WTC11 (cell line): ENCODE results near the gene C1QTNF12. TPM values are rescaled to one million over a fixed set of nuclear protein-coding genes. Genes with fewer than 3 reads are reported as not detected.

Experiments used
- ATAC-seq: fragments of 200-7000 bp; cut with Tn5 transposase; 2 replicates; pipeline ENCODE4 v1.10.0; 2021; ENCODE audit warnings: mild to moderate bottlenecking, moderate library complexity
- CTCF ChIA-PET: fragments of 300-600 bp; sonication (Branson Sonifier 250); formaldehyde crosslinking; loops from one replicate; lab custom pipeline; 2021; ENCODE audit warnings: antibody characterized with exemption; lab: Charles Lee
- POLR2A ChIA-PET: fragments of 350-600 bp; sonication (Branson Sonifier 250); formaldehyde crosslinking; loops from one replicate; lab custom pipeline; 2021; ENCODE audit warnings: antibody characterized with exemption; lab: Charles Lee
- DNase-seq: peaks from one replicate; pipeline ENCODE4 v3.0.0; 2021; ENCODE audit warnings: low spot score
- H3K27ac Mint-ChIP-seq: 2 replicates; pipeline ENCODE4 v1.8.0; 2021; ENCODE audit warnings: mixed read lengths
- H3K27me3 Mint-ChIP-seq: 2 replicates; pipeline ENCODE4 v1.8.0; 2021; ENCODE audit warnings: low read depth, mild to moderate bottlenecking, moderate library complexity, mixed read lengths
- H3K36me3 Mint-ChIP-seq: 2 replicates; pipeline ENCODE4 v1.8.0; 2021; ENCODE audit warnings: mixed read lengths
- H3K4me1 Mint-ChIP-seq: 2 replicates; pipeline ENCODE4 v1.8.0; 2022; ENCODE audit warnings: mixed read lengths
- H3K4me3 Mint-ChIP-seq: 2 replicates; pipeline ENCODE4 v1.8.0; 2021; ENCODE audit warnings: mild to moderate bottlenecking, moderate library complexity, mixed read lengths
- H3K9me3 Mint-ChIP-seq: 2 replicates; pipeline ENCODE4 v1.8.0; 2021; ENCODE audit warnings: mixed read lengths
- ATF1 ChIP-seq: sonication (generic); formaldehyde crosslinking; IDR thresholded peaks from 2 replicates; pipeline ENCODE4 v1.8.1; 2023; ENCODE audit warnings: mild to moderate bottlenecking, moderate library complexity, missing genetic modification reagents
- CREB1 ChIP-seq: sonication (generic); formaldehyde crosslinking; IDR thresholded peaks from 2 replicates; pipeline ENCODE4 v1.8.0; 2023; ENCODE audit warnings: mild to moderate bottlenecking, missing genetic modification reagents
- E2F1 ChIP-seq: sonication (generic); formaldehyde crosslinking; IDR thresholded peaks from 2 replicates; pipeline ENCODE4 v1.8.0; 2022; ENCODE audit warnings: mild to moderate bottlenecking, missing genetic modification reagents
- ETV6 ChIP-seq: sonication (generic); formaldehyde crosslinking; IDR thresholded peaks from 2 replicates; pipeline ENCODE4 v1.8.1; 2022; ENCODE audit warnings: mild to moderate bottlenecking, missing genetic modification reagents
- FOXP1 ChIP-seq: sonication (generic); formaldehyde crosslinking; IDR thresholded peaks from 2 replicates; pipeline ENCODE4 v1.8.0; 2022; ENCODE audit warnings: missing genetic modification reagents, mild to moderate bottlenecking, moderate library complexity, borderline replicate concordance
- GRHL2 ChIP-seq: fragments of 250-450 bp; sonication (Bioruptor Pico); IDR thresholded peaks from 2 replicates; pipeline ENCODE4 v1.8.0; 2022; ENCODE audit warnings: mild to moderate bottlenecking, moderate library complexity; ENCODE audit not compliant: insufficient replicate concordance, severe bottlenecking
- HMGA2 ChIP-seq: fragments of 250-450 bp; sonication (Bioruptor Pico); IDR thresholded peaks from 2 replicates; pipeline ENCODE4 v1.4.0; 2021; ENCODE audit warnings: mild to moderate bottlenecking, moderate library complexity
- MLX ChIP-seq: sonication (generic); formaldehyde crosslinking; IDR thresholded peaks from 2 replicates; pipeline ENCODE4 v1.8.1; 2023; ENCODE audit warnings: mild to moderate bottlenecking, missing genetic modification reagents, moderate library complexity
- NFYB ChIP-seq: sonication (generic); formaldehyde crosslinking; conservative IDR thresholded peaks from 2 replicates; pipeline ENCODE4 v1.8.0; 2022; ENCODE audit warnings: low read depth, missing genetic modification reagents
- PRDM15 ChIP-seq: sonication (generic); formaldehyde crosslinking; IDR thresholded peaks from 2 replicates; pipeline ENCODE4 v1.8.0; 2022; ENCODE audit warnings: missing genetic modification reagents
- PRRX2 ChIP-seq: fragments of 250-450 bp; sonication (Bioruptor Pico); IDR thresholded peaks from 2 replicates; pipeline ENCODE4 v1.8.0; 2021; ENCODE audit warnings: mild to moderate bottlenecking
- SP1 ChIP-seq: sonication (generic); formaldehyde crosslinking; conservative IDR thresholded peaks from 2 replicates; pipeline ENCODE4 v1.8.1; 2022; ENCODE audit warnings: missing genetic modification reagents
- ZNF121 ChIP-seq: sonication (generic); formaldehyde crosslinking; IDR thresholded peaks from 2 replicates; pipeline ENCODE4 v1.8.0; 2023; ENCODE audit warnings: missing genetic modification reagents
- ZNF232 ChIP-seq: sonication (generic); formaldehyde crosslinking; IDR thresholded peaks from 2 replicates; pipeline ENCODE4 v1.8.0; 2022; ENCODE audit warnings: mild to moderate bottlenecking, missing genetic modification reagents
- ZNF263 ChIP-seq: sonication (generic); formaldehyde crosslinking; IDR thresholded peaks from 2 replicates; pipeline ENCODE4 v1.8.1; 2022; ENCODE audit warnings: low read depth, mild to moderate bottlenecking, moderate library complexity, missing genetic modification reagents
- ZNF423 ChIP-seq: fragments of 250-450 bp; sonication (Bioruptor Pico); IDR thresholded peaks from 2 replicates; pipeline ENCODE4 v2.1.2; 2022; ENCODE audit warnings: mild to moderate bottlenecking, moderate library complexity
- total RNA-seq: library from RNA; stranded (reverse); gene quantifications from 3 replicates; pipeline ENCODE4 v1.2.3, GENCODE V29; 2021
- TF ChIP-seq, protein P1 (sequence below): fragments of 250-450 bp; sonication (Bioruptor Pico); IDR thresholded peaks from 2 replicates; pipeline ENCODE4 v1.9.0; 2021; ENCODE audit warnings: mild to moderate bottlenecking, borderline replicate concordance
- TF ChIP-seq, protein P2 (sequence below): sonication (generic); formaldehyde crosslinking; IDR thresholded peaks from 2 replicates; pipeline ENCODE4 v1.8.0; 2022; ENCODE audit warnings: mild to moderate bottlenecking, missing genetic modification reagents

The C1QTNF12 gene
- total RNA-seq, 1 experiment from 2014 or later: 10.3 TPM

- Mint-ChIP-seq H3K4me3 (no peak overlapping the region), H3K27ac (no peak overlapping the region), H3K4me1 (no peaks in the 10 kb centered on the region), H3K9me3 (no peaks in the 10 kb centered on the region), H3K27me3 (no peaks in the 10 kb centered on the region), H3K36me3 (peaks cover 2% of the 10 kb centered on the region; the same call in 1 of the 2 replicates)
- CTCF ChIA-PET: interaction anchor here (0.7 to 2.1 kb wide), 4 partner anchors 11 to 244 kb away, joined by 4 to 9 read pairs (median 6); no protein-coding TSS in a partner anchor
- TF ChIP-seq ATF1 (CRISPR knock-in tag): no peak
- TF ChIP-seq, protein P1, sequence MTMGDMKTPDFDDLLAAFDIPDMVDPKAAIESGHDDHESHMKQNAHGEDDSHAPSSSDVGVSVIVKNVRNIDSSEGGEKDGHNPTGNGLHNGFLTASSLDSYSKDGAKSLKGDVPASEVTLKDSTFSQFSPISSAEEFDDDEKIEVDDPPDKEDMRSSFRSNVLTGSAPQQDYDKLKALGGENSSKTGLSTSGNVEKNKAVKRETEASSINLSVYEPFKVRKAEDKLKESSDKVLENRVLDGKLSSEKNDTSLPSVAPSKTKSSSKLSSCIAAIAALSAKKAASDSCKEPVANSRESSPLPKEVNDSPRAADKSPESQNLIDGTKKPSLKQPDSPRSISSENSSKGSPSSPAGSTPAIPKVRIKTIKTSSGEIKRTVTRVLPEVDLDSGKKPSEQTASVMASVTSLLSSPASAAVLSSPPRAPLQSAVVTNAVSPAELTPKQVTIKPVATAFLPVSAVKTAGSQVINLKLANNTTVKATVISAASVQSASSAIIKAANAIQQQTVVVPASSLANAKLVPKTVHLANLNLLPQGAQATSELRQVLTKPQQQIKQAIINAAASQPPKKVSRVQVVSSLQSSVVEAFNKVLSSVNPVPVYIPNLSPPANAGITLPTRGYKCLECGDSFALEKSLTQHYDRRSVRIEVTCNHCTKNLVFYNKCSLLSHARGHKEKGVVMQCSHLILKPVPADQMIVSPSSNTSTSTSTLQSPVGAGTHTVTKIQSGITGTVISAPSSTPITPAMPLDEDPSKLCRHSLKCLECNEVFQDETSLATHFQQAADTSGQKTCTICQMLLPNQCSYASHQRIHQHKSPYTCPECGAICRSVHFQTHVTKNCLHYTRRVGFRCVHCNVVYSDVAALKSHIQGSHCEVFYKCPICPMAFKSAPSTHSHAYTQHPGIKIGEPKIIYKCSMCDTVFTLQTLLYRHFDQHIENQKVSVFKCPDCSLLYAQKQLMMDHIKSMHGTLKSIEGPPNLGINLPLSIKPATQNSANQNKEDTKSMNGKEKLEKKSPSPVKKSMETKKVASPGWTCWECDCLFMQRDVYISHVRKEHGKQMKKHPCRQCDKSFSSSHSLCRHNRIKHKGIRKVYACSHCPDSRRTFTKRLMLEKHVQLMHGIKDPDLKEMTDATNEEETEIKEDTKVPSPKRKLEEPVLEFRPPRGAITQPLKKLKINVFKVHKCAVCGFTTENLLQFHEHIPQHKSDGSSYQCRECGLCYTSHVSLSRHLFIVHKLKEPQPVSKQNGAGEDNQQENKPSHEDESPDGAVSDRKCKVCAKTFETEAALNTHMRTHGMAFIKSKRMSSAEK: no peak
- no peak for TF ChIP-seq HMGA2 (CRISPR knock-in tag)
- TF ChIP-seq PRDM15: no peak
- TF ChIP-seq FOXP1: no peak
- no peak for TF ChIP-seq ETV6 (CRISPR knock-in tag)
- TF ChIP-seq CREB1: no peak
- TF ChIP-seq ZNF263 (CRISPR knock-in tag): no peak
- TF ChIP-seq, protein P2, sequence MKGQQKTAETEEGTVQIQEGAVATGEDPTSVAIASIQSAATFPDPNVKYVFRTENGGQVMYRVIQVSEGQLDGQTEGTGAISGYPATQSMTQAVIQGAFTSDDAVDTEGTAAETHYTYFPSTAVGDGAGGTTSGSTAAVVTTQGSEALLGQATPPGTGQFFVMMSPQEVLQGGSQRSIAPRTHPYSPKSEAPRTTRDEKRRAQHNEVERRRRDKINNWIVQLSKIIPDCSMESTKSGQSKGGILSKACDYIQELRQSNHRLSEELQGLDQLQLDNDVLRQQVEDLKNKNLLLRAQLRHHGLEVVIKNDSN (CRISPR knock-in tag): no peak
- no peak for TF ChIP-seq GRHL2 (CRISPR knock-in tag)
- TF ChIP-seq SP1: no peak
- no peak for TF ChIP-seq NFYB
- TF ChIP-seq ZNF423 (CRISPR knock-in tag): no peak
- no peak for TF ChIP-seq E2F1 (CRISPR knock-in tag)
- no peak for TF ChIP-seq ZNF232 (CRISPR knock-in tag)
- TF ChIP-seq ZNF121 (CRISPR knock-in tag): no peak
- TF ChIP-seq PRRX2: no peak
- TF ChIP-seq MLX: no peak
- no peak for DNase-seq
- no peak for ATAC-seq
- POLR2A ChIA-PET: interaction anchor here (0.7 kb wide), 1 partner anchor 21 kb away, joined by 4 read pairs; no protein-coding TSS in a partner anchor
Observed at GRCh38 chr1:1247341-1247913, 905 bp upstream of the C1QTNF12 start.
